Measurements from ENCODE around the gene PNKP.

DNA sequence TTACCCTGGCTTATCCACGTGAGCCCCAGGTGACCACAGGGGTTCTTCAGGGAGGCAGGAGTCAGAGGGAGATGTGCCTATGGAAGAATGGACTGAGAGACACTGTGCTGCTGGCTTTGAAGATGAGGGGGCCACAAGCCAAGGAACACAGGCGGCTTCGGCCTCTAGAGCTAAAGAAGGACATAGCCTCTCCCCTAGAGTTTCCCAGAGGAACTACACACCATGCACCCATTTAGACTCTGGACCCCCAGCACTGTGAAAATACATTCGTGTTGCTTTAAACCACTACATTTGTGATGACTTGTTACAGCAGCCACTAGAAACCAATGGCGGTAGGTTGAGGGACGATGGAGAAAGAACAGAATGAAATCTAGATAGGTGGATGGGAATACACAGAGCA lies 47.9 kb upstream of the PNKP start:
- TF ChIP-seq, protein P1, sequence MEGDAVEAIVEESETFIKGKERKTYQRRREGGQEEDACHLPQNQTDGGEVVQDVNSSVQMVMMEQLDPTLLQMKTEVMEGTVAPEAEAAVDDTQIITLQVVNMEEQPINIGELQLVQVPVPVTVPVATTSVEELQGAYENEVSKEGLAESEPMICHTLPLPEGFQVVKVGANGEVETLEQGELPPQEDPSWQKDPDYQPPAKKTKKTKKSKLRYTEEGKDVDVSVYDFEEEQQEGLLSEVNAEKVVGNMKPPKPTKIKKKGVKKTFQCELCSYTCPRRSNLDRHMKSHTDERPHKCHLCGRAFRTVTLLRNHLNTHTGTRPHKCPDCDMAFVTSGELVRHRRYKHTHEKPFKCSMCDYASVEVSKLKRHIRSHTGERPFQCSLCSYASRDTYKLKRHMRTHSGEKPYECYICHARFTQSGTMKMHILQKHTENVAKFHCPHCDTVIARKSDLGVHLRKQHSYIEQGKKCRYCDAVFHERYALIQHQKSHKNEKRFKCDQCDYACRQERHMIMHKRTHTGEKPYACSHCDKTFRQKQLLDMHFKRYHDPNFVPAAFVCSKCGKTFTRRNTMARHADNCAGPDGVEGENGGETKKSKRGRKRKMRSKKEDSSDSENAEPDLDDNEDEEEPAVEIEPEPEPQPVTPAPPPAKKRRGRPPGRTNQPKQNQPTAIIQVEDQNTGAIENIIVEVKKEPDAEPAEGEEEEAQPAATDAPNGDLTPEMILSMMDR (IDR thresholded peaks at IDR 0.05 in 4 of 5, conservative IDR thresholded peaks at IDR 0.05 in 1 of 5) = no peak
- no peak for TF ChIP-seq POLR2A (IDR thresholded peaks at IDR 0.05)

Data from gastrocnemius medialis (tissue), 4 donors.